ENCODE measurements around the gene RAB2B.
A peak's percentile ranks its signal among the peaks of the same experiment; 100 is the strongest.

Gene RAB2B

GRCh38 chr14:21476925-21477681, at the start of gene RAB2B, which contains the start of gene TOX4:
Gene RAB2B, minus strand, starts transcription at chr14:21476959. Its CDS starts 87 bp downstream, at chr14:21476872.
Gene TOX4, plus strand, starts transcription at chr14:21477195. Its CDS starts 84 bp downstream, at chr14:21477279.
- DNase-seq (ENCODE audit: low spot score), result peak; percentile 87

GRCh38 chr14:21525962-21526671, 49.4 kb upstream of the RAB2B start, which contains the start of gene SALL2:
Gene SALL2, minus strand, starts transcription at chr14:21526346. Its CDS starts 219 bp downstream, at chr14:21526127.
- peak; percentile 22 for DNase-seq (ENCODE audit: low spot score)

GRCh38 chr14:21525571-21525961, 48.8 kb upstream of the RAB2B start:
- DNase-seq (ENCODE audit: low spot score), result no peak

- no peak for DNase-seq (ENCODE audit: low spot score)
Measured at GRCh38 chr14:21524575-21525490, 48.1 kb upstream of the RAB2B start.

- no peak for DNase-seq (ENCODE audit: low spot score)
Measured at GRCh38 chr14:21523203-21523602, 46.4 kb upstream of the RAB2B start.

GRCh38 chr14:21521501-21521900, 44.7 kb upstream of the RAB2B start:
- no peak for DNase-seq (ENCODE audit: low spot score)

GRCh38 chr14:21520767-21521166, 44.0 kb upstream of the RAB2B start:
- no peak for DNase-seq (ENCODE audit: low spot score)

GRCh38 chr14:21518725-21519124, 42.0 kb upstream of the RAB2B start:
- DNase-seq (ENCODE audit: low spot score), result no peak

- DNase-seq (ENCODE audit: low spot score), result no peak
Measured at GRCh38 chr14:21514341-21514740, 37.6 kb upstream of the RAB2B start.

- DNase-seq (ENCODE audit: low spot score), result peak; percentile 92
Measured at GRCh38 chr14:21510735-21511657, 34.2 kb upstream of the RAB2B start, which contains the start of gene METTL3. Gene METTL3, minus strand, starts transcription at chr14:21511340. Its CDS starts 117 bp downstream, at chr14:21511223.

GRCh38 chr14:21509432-21510143, 32.8 kb upstream of the RAB2B start:
- no peak for DNase-seq (ENCODE audit: low spot score)

- no peak for DNase-seq (ENCODE audit: low spot score)
Measured at GRCh38 chr14:21506557-21506956, 29.8 kb upstream of the RAB2B start.

- no peak for DNase-seq (ENCODE audit: low spot score)
Measured at GRCh38 chr14:21505012-21505553, 28.3 kb upstream of the RAB2B start.

GRCh38 chr14:21503376-21503775, 26.6 kb upstream of the RAB2B start:
- DNase-seq (ENCODE audit: low spot score), result no peak

GRCh38 chr14:21501568-21501967, 24.8 kb upstream of the RAB2B start:
- no peak for DNase-seq (ENCODE audit: low spot score)

- DNase-seq (ENCODE audit: low spot score), result peak; percentile 36
Measured at GRCh38 chr14:21498540-21499526, 22.1 kb upstream of the RAB2B start.

- DNase-seq (ENCODE audit: low spot score), result no peak
Measured at GRCh38 chr14:21496453-21496852, 19.7 kb upstream of the RAB2B start.

- no peak for DNase-seq (ENCODE audit: low spot score)
Measured at GRCh38 chr14:21494902-21495762, 18.4 kb upstream of the RAB2B start.

All from hepatic stellate cell (primary cell).